GM12865 (cell line): ENCODE results near the gene PCDH9.

Experiments used
- DNase-seq: peaks from one replicate; pipeline ENCODE4 v3.0.0; 2010; ENCODE audit warnings: low read depth
- H3K4me3 ChIP-seq: 2 replicates; pipeline ENCODE4 v1.5.1; 2011; ENCODE audit warnings: mild to moderate bottlenecking, low read depth, low read length, control low read depth
- CTCF ChIP-seq: IDR thresholded peaks from 2 replicates; pipeline ENCODE4 v1.5.1; 2011; ENCODE audit warnings: low read length, control low read depth, low read depth, inconsistent platforms; ENCODE audit not compliant: insufficient read depth; ENCODE audit errors: missing control alignments

The PCDH9 gene

DNA sequence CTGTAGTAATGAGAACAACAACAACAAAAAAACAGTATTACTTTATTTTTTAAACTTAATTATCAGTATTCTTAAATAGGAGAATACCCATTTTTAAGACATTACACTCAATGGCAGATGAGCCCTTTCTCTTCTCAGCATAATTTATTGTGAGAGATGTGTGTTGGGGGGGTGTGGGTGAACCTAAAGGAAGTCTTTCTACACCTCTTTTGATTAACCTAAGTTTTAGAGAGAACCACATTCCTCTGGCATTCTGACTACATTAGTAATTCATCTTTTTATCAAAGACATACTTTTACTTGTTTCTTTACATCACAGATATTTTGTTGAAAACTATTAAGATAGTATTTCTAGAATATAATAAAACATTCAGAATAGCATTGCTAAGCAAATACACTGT lies 890.9 kb downstream of the PCDH9 start:
- H3K4me3 ChIP-seq, result no peak overlapping the region
- no peak for DNase-seq
- TF ChIP-seq CTCF, result no peak

- no peak overlapping the region for H3K4me3 ChIP-seq
- DNase-seq, result no peak
- no peak for TF ChIP-seq CTCF
Observed at GRCh38 chr13:66338542-66338941, 891.6 kb downstream of the PCDH9 start.

DNA sequence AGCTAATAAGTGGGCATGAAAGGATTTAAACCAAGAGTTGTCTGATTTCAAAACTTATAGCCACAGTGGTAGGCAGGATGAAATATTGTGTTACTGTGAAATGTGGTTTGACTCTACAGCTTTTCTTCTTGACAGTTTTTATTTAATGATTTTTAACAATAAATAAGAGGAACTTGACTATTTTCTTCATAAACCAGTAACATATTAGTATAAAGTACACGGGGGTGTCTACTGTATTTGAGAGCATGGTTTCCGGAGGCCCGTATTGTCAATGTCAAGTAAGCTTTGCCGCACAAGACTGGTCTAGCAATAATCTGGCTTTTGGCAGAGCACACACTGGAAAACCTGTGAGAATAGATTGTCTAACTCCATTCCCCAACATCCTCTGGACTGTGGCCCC lies 894.5 kb downstream of the PCDH9 start:
- no peak overlapping the region for H3K4me3 ChIP-seq
- no peak for DNase-seq
- TF ChIP-seq CTCF, result no peak

DNA sequence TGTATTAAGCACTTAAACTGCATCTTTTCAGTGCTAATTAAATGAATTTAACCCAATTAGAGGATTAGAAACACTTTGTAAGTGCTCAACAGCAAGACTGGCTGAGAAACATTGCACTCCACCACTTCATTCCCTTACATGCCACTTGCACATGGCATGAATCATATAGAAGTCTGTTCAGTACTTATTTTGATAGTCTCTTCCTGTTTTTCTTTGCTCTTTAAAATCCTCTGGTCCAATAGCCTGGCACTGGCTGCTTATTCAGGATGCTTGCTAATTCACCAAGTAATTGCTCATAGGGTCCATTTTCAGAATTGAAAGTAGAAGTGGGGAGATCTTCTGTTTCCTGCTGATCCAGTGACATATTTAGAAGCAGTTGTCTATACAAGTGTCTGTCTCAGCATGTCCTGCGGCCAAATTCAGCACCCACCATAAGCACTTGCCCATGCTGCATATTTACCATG lies 900.1 kb downstream of the PCDH9 start:
- TF ChIP-seq CTCF, result no peak
- DNase-seq, result no peak
- no peak overlapping the region for H3K4me3 ChIP-seq

GRCh38 chr13:66328476-66328875 lies 901.7 kb downstream of the PCDH9 start:
- no peak for DNase-seq
- no peak for TF ChIP-seq CTCF
- H3K4me3 ChIP-seq, result no peak overlapping the region

DNA sequence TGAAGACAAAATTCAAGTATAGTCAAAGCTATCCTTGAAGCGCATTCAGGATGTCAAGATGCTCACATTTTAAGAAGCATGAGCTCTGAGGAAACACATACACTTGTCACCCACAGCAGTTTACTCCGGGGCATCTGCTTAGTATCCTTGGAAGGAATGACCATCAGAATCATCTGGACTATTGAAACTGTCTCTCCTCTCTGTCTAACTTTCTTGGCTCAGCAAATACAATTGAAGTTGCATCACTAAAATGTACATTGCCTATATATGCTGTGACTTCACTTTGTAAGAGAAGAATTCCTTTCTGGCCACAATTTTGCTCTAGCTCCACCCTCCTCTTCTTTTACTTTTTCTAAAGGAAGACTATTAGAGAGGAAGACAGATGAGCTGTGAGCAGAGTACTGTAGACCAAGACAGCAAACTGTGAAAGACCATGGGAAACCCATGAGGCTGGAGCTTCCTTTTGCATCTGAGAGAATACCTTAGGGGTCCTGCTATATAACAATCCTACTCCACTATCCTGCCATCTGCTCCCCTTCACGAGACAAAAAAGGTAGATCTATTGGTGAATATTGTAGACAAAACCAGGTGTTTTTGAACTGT lies 906.3 kb downstream of the PCDH9 start:
- no peak for TF ChIP-seq CTCF
- no peak overlapping the region for H3K4me3 ChIP-seq
- DNase-seq, result no peak

DNA sequence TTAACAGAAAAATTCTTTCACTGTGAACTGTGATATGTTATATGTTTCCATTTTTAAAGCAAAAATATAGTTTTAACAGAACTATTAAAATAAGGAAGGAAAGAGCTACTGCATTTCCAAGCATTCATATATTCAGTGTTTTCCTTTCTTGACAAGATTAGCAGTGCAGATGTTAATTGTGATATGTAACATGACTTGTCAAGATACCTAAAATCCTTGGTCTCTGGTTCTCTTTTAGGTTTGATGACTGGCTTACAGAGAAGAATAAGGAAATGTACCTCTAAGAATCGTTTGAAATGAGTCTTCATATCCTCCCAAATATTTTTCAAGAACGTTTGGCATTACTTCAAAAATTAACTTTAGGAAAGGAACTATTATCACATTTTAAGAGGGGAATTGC lies 907.2 kb downstream of the PCDH9 start:
- DNase-seq, result no peak
- no peak for TF ChIP-seq CTCF
- H3K4me3 ChIP-seq, result no peak overlapping the region
